GM12878 (cell line): ENCODE results near the gene DISC1. TPM values are rescaled to one million over a fixed set of nuclear protein-coding genes. Genes with fewer than 3 reads are reported as not detected.

Experiments
- ATAC-seq: fragments of 200-7000 bp; cut with Tn5 transposase; 3 replicates; pipeline ENCODE4 v1.9.1; 2020; ENCODE audit warnings: mild to moderate bottlenecking, moderate library complexity
- BruUV-seq: library from RNA; stranded (reverse); fragments of 400-500 nt; replicated peaks from 2 replicates; lab custom pipeline; 2021; lab: Mats Ljungman, UMichigan
- CTCF ChIA-PET: fragments of 300-600 bp; sonication (Branson Sonifier 250); formaldehyde crosslinking; extraction: SDS; loops from one replicate; lab custom pipeline; 2021; ENCODE audit warnings: inconsistent platforms; lab: Yijun Ruan, JAX
- POLR2A ChIA-PET: fragments of 350-600 bp; formaldehyde crosslinking; extraction: SDS; loops from one replicate; lab custom pipeline; 2021; ENCODE audit warnings: inconsistent platforms; lab: Charles Lee
- RAD21 ChIA-PET: fragments of 300-600 bp; sonication (Branson Sonifier 250); formaldehyde crosslinking; loops from one replicate; lab custom pipeline; 2023; ENCODE audit warnings: antibody characterized with exemption; ENCODE audit not compliant: unreplicated experiment; lab: Charles Lee
- SMC1A ChIA-PET: fragments of 300-600 bp; sonication (Branson Sonifier 250); formaldehyde crosslinking; loops from one replicate; lab custom pipeline; 2023; ENCODE audit not compliant: unreplicated experiment, uncharacterized antibody; lab: Charles Lee
- DNase-seq: peaks from one replicate; pipeline ENCODE4 v3.0.0-alpha.2; 2011; ENCODE audit warnings: low read depth, low spot score
- FAIRE-seq: peaks from 3 replicates; lab custom pipeline; 2011; peaks lifted over from hg19 to GRCh38; lab: Jason Lieb, UNC
- H2AFZ ChIP-seq: 2 replicates; pipeline ENCODE4 v1.6.0; 2011; ENCODE audit warnings: low read depth, low read length, control low read depth; ENCODE audit not compliant: control insufficient read depth
- H3K27ac ChIP-seq: 2 replicates; pipeline ENCODE4 v1.5.1; 2011; ENCODE audit warnings: control low read depth; ENCODE audit not compliant: control insufficient read depth, insufficient read depth
- H3K27me3 ChIP-seq, 2 experiments: replicated peaks in 1 of 2; 2 replicates each; pipeline versions ENCODE4 v1.6.0 to v1.6.1; 2011; ENCODE audit warnings: low read length in 1 of 2; ENCODE audit not compliant: control insufficient read depth in 2 of 2, insufficient read depth in 2 of 2
- H3K36me3 ChIP-seq, 2 experiments: 2 replicates each; pipeline ENCODE4 v1.5.1; 2011; ENCODE audit warnings: low read length in 1 of 2; ENCODE audit not compliant: control insufficient read depth in 2 of 2, insufficient read depth in 2 of 2
- H3K4me1 ChIP-seq: 2 replicates; pipeline ENCODE4 v1.6.1; 2011; ENCODE audit warnings: mild to moderate bottlenecking, low read length, moderate library complexity, mixed read lengths; ENCODE audit not compliant: control insufficient read depth, insufficient read depth
- H3K4me2 ChIP-seq: 2 replicates; pipeline ENCODE4 v1.6.0; 2011; ENCODE audit warnings: control low read depth; ENCODE audit not compliant: control insufficient read depth, insufficient read depth
- H3K4me3 ChIP-seq: fragments of 200-600 bp; sonication (generic); 2 replicates; pipeline ENCODE4 v1.5.1; 2016
- H3K79me2 ChIP-seq: 2 replicates; pipeline ENCODE4 v1.6.0; 2011; ENCODE audit warnings: low read length; ENCODE audit not compliant: control insufficient read depth, insufficient read depth
- H3K9ac ChIP-seq: 2 replicates; pipeline ENCODE4 v1.8.0; 2011; ENCODE audit warnings: low read length, control low read depth, mixed read lengths; ENCODE audit not compliant: control insufficient read depth, insufficient read depth
- H3K9me3 ChIP-seq: replicated peaks from 3 replicates; pipeline ENCODE4 v1.5.1; 2011; ENCODE audit warnings: mild to moderate bottlenecking, low read length; ENCODE audit not compliant: control insufficient read depth, insufficient read depth
- H4K20me1 ChIP-seq: 2 replicates; pipeline ENCODE4 v1.6.0; 2011; ENCODE audit not compliant: control insufficient read depth, insufficient read depth
- CHD2 ChIP-seq: IDR thresholded peaks from 2 replicates; pipeline ENCODE4 v1.6.1; 2011; ENCODE audit warnings: low read depth, low read length, improper control_type of control experiment, borderline replicate concordance
- CREB1 ChIP-seq: IDR thresholded peaks from 2 replicates; pipeline ENCODE4 v1.6.1; 2012; ENCODE audit warnings: low read depth, mild to moderate bottlenecking, inconsistent platforms
- DPF2 ChIP-seq: fragments of 450-650 bp; IDR thresholded peaks from 2 replicates; pipeline ENCODE4 v1.6.1; 2017; ENCODE audit warnings: mild to moderate bottlenecking
- EZH2 ChIP-seq: IDR thresholded peaks from 2 replicates; pipeline ENCODE4 v1.6.1; 2012; ENCODE audit warnings: low read depth, mild to moderate bottlenecking, control low read depth, inconsistent platforms, low read length, borderline replicate concordance; ENCODE audit not compliant: control insufficient read depth
- FOXM1 ChIP-seq: IDR thresholded peaks from 2 replicates; pipeline ENCODE4 v1.6.1; 2012; ENCODE audit warnings: low read depth, mild to moderate bottlenecking, inconsistent platforms, low read length, moderate library complexity
- JUNB ChIP-seq: IDR thresholded peaks from 2 replicates; pipeline ENCODE4 v1.6.1; 2016; ENCODE audit warnings: antibody characterized with exemption, mild to moderate bottlenecking
- MEF2B ChIP-seq: fragments of 450-650 bp; IDR thresholded peaks from 2 replicates; pipeline ENCODE4 v1.6.1; 2018; ENCODE audit warnings: mild to moderate bottlenecking, moderate library complexity; ENCODE audit not compliant: partially characterized antibody, poor library complexity, severe bottlenecking
- NFIC ChIP-seq: IDR thresholded peaks from 2 replicates; pipeline ENCODE4 v1.6.1; 2012; ENCODE audit warnings: low read depth, mild to moderate bottlenecking, inconsistent platforms, low read length, moderate library complexity
- RAD21 ChIP-seq: IDR thresholded peaks from 2 replicates; pipeline ENCODE4 v1.6.1; 2011; ENCODE audit warnings: mild to moderate bottlenecking, low read depth, low read length, moderate library complexity; ENCODE audit not compliant: insufficient read depth
- RAD51 ChIP-seq: fragments of 450-650 bp; IDR thresholded peaks from 2 replicates; pipeline ENCODE4 v1.6.1; 2016; ENCODE audit warnings: moderate library complexity, mild to moderate bottlenecking, inconsistent platforms
- RB1 ChIP-seq: fragments of 450-650 bp; formaldehyde crosslinking; IDR thresholded peaks from 2 replicates; pipeline ENCODE4 v1.6.1; 2017; ENCODE audit warnings: mild to moderate bottlenecking, borderline replicate concordance
- SIX5 ChIP-seq: IDR thresholded peaks from 2 replicates; pipeline ENCODE4 v1.6.1; 2011; ENCODE audit warnings: mild to moderate bottlenecking, low read depth, low read length, moderate library complexity; ENCODE audit not compliant: severe bottlenecking
- SMAD1 ChIP-seq: fragments of 450-650 bp; IDR thresholded peaks from 2 replicates; pipeline ENCODE4 v1.6.1; 2018; ENCODE audit warnings: mild to moderate bottlenecking, low read depth; ENCODE audit not compliant: partially characterized antibody
- WGBS: methylation state at CpG from one replicate; pipeline ENCODE4 v1.1.6; 2016; ENCODE audit warnings: low lambda C conversion rate; ENCODE audit not compliant: insufficient replicate concordance, insufficient coverage; ENCODE audit errors: missing lambda C conversion rate; 5-methylcytosine and 5-hydroxymethylcytosine counted together
- in situ Hi-C: fragments of 300-500 bp; cut with MboI; formaldehyde crosslinking; loops from 9 replicates; pipeline ENCODE4 v1.14.3; 2018; ENCODE audit warnings: mixed read lengths
- intact Hi-C: fragments of 100-400 bp; cut with micrococcal nuclease; formaldehyde crosslinking; loops from one replicate; pipeline ENCODE4 v1.14.2; 2022; ENCODE audit not compliant: unreplicated experiment
- polyA plus RNA-seq, 11 experiments: library from polyadenylated mRNA; depleted of rRNA in 4 of 11; unstranded in 6 of 11; stranded (reverse) in 5 of 11; fragments of >200 nt; fragmentation: Nextera tagmentation in 4 of 11; fragmentation: Illumina TruSeq in 1 of 11; extraction: Ambion mirVana in 4 of 11; extraction: Trizol in 1 of 11; gene quantifications; 1 replicate in 1 of 11; 2 replicates in 10 of 11; pipeline versions ENCODE4 v1.2.1 to v1.2.3, GENCODE V29; 2011 to 2016; ENCODE audit warnings: inconsistent platforms in 2 of 11, missing spikeins in 2 of 11, low read depth in 1 of 11
- total RNA-seq, 4 experiments: library from RNA; depleted of rRNA in 3 of 4; stranded (reverse); fragments of >200 nt in 3 of 4; fragmentation: Illumina TruSeq in 1 of 4; extraction: Trizol in 1 of 4; gene quantifications; 2 replicates each; pipeline versions ENCODE4 v1.2.1 to v1.2.3, GENCODE V29; 2013 to 2021

DISC1 gene
- total and polyA plus RNA-seq, 10 of the 15 experiments (the other 5 are each of a cell fraction or from before 2014, with no cell fraction given), result 0.05 to 0.72 (median 0.19) TPM; not detected in 1

GRCh38 chr1:231814521-231814920 is 187.9 kb downstream of the DISC1 start:
- TF ChIP-seq RAD21 (no peak), MEF2B (no peak), RAD51 (no peak), SIX5 (no peak), DPF2 (no peak), FOXM1 (no peak), CHD2 (no peak), CREB1 (no peak), RB1 (no peak), NFIC (no peak), EZH2 (no peak), JUNB (no peak), SMAD1 (no peak)
- BruUV-seq, result no TSS peak
- in situ Hi-C loops, result no loop called here

More at GRCh38 chr1:231814521-231814920, 187.9 kb downstream of the DISC1 start:
- ATAC-seq, result no peak
- Histone ChIP-seq H3K4me3 (no peak overlapping the region), H3K9me3 (no peaks in the 10 kb centered on the region), H3K79me2 (no peaks in the 10 kb centered on the region), H3K36me3 (no peaks in the 10 kb centered on the region), H3K27me3 (peaks cover 0 to under 1% of the 10 kb centered on the region in 2 experiments; a peak in 1 of 4 replicates), H3K27ac (no peak overlapping the region), H3K4me1 (no peaks in the 10 kb centered on the region), H3K9ac (no peak overlapping the region), H2AFZ (no peak overlapping the region), H4K20me1 (no peaks in the 10 kb centered on the region), H3K4me2 (no peak overlapping the region)
- ChIA-PET CTCF (no interaction called here), SMC1A (no interaction called here), POLR2A (no interaction called here), RAD21 (no interaction called here)
- intact Hi-C loops, result no loop called here
- WGBS, result 13% methylated on average over 4 of the region's 4 CpGs
- no peak for FAIRE-seq
- DNase-seq, result no peak
